H1 (cell line): ENCODE measurements around the gene CCIN. TPM values are rescaled to one million over a fixed set of nuclear protein-coding genes. Genes with fewer than 3 reads are reported as not detected.

Source experiments
- CHD1 ChIP-seq: IDR thresholded peaks from 2 replicates; pipeline ENCODE4 v1.6.1; 2012; ENCODE audit warnings: low read depth, low read length, improper control_type of control experiment
- RNF2 ChIP-seq: fragments of 200-900, 300-1000 bp; sonication (generic); IDR thresholded peaks from 2 replicates; pipeline ENCODE4 v1.7.1; 2016; ENCODE audit warnings: borderline replicate concordance, low read depth, mild to moderate bottlenecking, antibody characterized with exemption, low read length; ENCODE audit not compliant: poor library complexity, severe bottlenecking; ENCODE audit errors: missing control alignments
- SIX5 ChIP-seq: IDR thresholded peaks from 2 replicates; pipeline ENCODE4 v1.6.1; 2011; ENCODE audit warnings: mild to moderate bottlenecking, low read depth, low read length
- TCF12 ChIP-seq: IDR thresholded peaks from 2 replicates; pipeline ENCODE4 v1.6.1; 2011; ENCODE audit warnings: low read depth, mild to moderate bottlenecking, low read length
- USF2 ChIP-seq: IDR thresholded peaks from 2 replicates; pipeline ENCODE4 v1.6.1; 2011; ENCODE audit warnings: low read length, improper control_type of control experiment
- polyA plus RNA-seq, 7 experiments: library from polyadenylated mRNA; depleted of rRNA in 3 of 7; stranded (reverse) in 5 of 7; unstranded in 2 of 7; fragments of >200 nt in 5 of 7; fragments of 200-250 nt in 2 of 7; gene quantifications; 1 replicate in 5 of 7; 2 replicates in 1 of 7; 4 replicates in 1 of 7; pipeline versions ENCODE4 v1.2.1 to v1.2.3, GENCODE V29; 2011 to 2013; ENCODE audit warnings: missing spikeins in 2 of 7, mixed read lengths in 2 of 7
- total RNA-seq: library from RNA; stranded (reverse); fragmentation: NEBNext Ultra II Directional; extraction: Animal tissue kit (Norgen Biotek cat#: 25700); gene quantifications from 2 replicates; pipeline ENCODE4 v1.2.1, GENCODE V29; 2021

Gene CCIN
- total and polyA plus RNA-seq, 2 of the 8 experiments (the other 6 are each of a cell fraction or from before 2014, with no cell fraction given), result 0.19 to 0.21 TPM

- TF ChIP-seq CHD1 (no peak), SIX5 (no peak), RNF2 (no peak), TCF12 (no peak), USF2 (no peak)
These were observed 15.4 kb upstream of the CCIN start (continued) for GRCh38 chr9:36153746-36154145.
